Measurements from ENCODE around the gene GRIK4.

The GRIK4 gene

DNA sequence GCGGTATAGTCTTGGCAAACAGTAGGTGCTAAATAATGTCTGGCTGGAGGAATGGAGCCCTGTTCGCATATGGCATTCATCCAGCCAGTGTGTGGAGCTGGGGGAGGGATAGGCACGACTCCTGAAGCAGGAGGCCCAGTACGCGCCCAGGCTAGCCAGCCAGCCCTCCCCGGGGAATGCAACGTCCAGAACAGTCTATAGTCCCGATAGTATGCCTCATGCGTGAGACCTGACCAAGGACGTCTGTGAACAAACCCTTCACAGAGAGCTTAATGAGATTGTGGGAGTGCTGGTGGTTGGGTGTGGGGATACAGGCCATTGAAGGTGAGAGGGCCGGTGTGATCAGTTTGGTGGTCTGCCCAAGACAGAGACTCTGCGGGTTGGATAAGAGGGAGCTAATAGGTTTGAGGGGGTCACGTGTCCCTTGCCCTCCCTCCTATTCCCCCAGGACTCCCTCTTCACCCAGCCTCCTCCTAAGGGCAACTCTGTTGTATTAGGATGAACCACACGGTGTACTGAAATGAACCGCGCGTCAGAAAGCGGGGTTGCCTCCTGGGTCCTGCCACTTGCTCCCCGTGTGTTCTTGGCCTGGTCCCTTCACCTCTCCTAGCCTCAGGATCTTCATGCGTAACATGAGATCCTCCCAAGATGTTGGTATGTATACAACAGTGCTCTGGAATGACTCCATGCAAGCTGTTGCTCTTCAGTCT, 987 bp upstream of the GRIK4 start:
- DNase-seq (ENCODE audit: low read depth in 2 of 2) = no peak

DNA sequence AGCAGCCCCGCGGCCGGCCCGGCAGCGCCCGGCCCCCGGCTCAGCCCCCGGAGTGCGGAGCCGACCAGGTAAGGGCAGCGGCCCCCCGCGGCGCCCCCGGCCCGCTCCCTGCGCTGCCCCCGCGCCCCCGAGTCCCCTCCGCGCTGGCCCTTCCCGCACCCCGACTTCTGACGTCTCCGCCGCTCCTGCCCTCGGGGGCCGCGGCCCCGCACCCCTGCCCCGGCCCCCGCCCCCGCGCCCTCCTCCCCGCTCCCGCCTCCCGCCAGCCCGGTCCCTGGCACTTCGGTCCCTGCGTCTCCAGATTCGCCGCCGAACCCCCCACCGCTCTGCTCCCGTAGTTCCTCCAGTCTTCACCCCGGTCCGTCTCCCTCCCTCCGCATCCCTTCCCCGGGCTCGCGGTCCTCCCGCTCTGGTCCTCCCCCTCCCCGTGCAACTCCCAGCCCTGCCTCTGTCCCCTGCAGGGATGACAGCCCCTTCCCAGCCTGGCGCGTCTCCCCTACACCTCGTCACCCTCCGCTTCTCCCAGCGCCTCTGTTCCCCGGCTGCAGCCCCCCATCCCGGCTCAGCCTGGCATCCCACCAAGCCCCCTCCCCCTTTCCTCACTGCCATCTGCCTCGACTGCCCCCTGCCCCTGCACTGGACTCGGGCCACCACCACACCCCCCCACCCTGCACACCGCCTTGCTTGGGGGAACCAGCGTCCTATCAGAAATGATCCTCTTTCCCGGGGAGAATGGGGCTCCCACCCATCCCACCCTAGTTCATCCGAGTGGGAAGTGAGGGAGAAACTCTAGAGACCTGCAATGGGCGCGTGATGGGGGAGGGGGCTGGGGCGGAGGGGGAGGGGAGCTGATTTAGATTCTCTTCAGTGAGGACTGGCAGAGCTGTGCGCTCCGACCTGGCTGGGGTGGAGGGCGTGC, 531 bp downstream of the GRIK4 start:
- no peak for DNase-seq (ENCODE audit: low read depth in 2 of 2)

DNA sequence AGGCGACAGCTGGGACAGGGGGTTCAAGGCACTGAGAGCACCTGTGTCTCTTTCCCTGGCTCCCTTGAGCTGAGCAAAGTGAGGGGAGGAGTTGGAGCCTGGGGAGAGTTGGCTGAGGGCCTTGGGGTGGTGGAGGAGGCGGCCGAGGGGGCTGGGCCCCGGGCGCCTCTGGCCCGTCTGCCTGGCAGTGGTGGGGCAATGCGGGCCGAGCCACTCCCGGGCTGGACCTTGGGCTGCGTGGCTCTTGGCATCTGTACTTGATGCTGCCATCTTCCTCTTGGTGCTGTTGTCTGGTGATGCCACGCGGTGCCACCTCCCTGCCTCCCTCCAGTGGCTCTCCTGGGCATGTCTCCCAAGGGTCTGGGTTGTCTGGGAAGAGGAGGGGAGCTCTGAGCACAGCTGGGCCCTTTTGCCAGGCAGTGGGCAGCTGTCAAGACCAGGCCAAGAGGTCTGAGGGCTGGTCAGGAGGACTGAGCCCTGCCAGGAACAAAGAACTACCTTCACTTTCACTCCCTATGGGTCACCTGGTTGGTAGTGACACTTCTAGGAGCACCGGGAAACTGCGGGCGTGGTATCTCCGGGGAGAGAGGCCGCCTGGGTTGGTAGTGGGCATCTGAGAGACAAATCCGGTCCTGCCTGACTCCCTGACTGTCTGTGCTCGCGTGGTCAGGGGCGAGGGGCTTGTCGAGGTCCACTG, 1.3 kb downstream of the GRIK4 start:
- no peak for DNase-seq (ENCODE audit: low read depth in 2 of 2)

DNA sequence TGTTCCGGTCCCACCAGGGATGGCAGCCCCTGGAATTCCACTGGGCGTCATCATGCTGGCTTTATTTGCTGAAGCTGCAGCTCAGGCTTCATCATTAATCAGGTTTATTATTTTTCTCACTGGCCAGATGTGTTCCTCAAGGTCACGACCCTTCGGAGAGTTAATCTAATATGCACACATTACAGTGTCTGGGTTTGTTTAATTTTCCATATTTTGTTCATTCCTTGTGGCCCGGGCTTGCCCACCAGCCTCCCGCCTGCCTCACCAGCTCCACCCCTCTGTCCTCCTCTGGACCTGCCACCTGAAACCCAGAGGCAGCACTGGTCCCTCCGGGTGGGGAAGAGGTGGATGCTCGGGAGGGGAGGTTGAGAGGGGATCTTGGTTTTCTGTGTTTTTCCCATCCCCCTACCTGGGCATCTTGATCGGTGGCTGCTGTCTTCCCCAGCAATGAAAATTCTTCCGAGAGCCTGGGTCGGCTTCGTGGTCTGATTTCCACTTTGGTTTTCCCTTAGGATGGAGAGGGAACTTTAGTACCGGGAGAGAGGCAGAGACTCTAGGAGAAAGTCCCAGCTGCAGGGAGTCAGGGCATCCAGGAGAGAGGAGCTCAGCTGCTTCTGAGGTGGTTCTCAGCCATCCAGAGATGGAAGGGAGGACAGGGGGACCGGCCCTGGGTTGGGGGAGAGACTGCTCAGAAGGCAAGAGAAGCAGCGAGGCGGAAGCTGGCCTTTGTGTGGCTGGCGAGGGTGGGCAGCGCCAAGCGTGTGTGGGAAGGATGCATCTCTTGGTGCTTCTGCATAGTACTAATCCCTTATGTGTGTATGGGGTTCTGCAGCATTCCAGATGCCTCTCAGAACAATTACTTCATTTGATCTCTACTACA, 2.1 kb downstream of the GRIK4 start:
- no peak for DNase-seq (ENCODE audit: low read depth in 2 of 2)

GRCh38 chr11:120514541-120515121, 3.1 kb downstream of the GRIK4 start:
- DNase-seq (ENCODE audit: low read depth in 2 of 2) = no peak

DNA sequence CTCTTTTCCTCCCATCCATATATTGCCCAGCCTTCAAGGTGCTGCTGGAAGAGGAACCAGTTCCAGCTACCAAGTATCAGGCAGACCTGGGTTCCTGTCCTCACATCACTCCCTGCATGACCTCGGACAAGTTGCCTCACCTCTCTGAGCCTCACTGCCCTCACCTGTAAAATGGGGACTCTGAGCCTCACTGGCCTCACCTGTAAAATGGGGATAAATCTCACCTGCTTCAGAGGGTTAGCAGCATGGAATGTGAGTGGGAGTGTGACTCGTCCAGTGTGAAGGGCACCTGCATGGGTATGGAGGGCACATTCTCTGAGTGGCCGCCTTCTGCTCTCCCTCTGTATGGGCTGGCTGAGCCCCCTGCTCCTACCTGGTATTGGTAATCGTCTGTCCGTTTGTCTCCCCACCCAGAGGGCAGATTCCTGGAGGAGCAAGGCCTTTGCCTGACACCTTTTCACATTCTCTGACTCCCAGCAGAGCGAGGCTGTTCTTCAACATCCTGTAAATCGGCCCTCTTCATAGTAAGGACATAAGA, 3.7 kb downstream of the GRIK4 start:
- no peak for DNase-seq (ENCODE audit: low read depth in 2 of 2)

- DNase-seq (ENCODE audit: low read depth in 2 of 2) = no peak
Observed at GRCh38 chr11:120516461-120517389, 5.2 kb downstream of the GRIK4 start.

DNA sequence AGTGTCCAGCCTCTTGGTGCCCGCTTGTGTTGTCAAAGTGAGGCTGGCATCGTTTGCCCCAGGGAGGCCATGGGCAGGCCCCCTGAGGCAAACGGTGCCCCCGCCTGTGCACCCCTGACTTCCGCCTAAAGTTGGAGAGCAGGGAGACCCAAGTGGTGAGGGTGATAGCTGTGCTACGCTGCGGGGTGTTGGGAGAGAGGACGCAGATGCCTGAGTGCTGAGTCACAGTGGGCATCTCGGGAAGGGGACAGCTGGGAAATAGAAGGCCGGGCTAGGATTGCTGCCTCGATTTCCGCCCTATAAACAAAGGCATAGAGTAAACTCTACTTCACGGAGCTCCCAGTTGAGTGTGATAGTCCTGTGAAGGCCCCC, 5.8 kb downstream of the GRIK4 start:
- DNase-seq (ENCODE audit: low read depth in 2 of 2) = no peak

GRCh38 chr11:120517801-120518291, 6.3 kb downstream of the GRIK4 start:
- DNase-seq (ENCODE audit: low read depth in 2 of 2) = no peak

- DNase-seq (ENCODE audit: low read depth in 2 of 2) = no peak
Observed at GRCh38 chr11:120518356-120518755, 6.8 kb downstream of the GRIK4 start.

- no peak for DNase-seq (ENCODE audit: low read depth in 2 of 2)
Observed at GRCh38 chr11:120519474-120519873, 7.9 kb downstream of the GRIK4 start.

DNA sequence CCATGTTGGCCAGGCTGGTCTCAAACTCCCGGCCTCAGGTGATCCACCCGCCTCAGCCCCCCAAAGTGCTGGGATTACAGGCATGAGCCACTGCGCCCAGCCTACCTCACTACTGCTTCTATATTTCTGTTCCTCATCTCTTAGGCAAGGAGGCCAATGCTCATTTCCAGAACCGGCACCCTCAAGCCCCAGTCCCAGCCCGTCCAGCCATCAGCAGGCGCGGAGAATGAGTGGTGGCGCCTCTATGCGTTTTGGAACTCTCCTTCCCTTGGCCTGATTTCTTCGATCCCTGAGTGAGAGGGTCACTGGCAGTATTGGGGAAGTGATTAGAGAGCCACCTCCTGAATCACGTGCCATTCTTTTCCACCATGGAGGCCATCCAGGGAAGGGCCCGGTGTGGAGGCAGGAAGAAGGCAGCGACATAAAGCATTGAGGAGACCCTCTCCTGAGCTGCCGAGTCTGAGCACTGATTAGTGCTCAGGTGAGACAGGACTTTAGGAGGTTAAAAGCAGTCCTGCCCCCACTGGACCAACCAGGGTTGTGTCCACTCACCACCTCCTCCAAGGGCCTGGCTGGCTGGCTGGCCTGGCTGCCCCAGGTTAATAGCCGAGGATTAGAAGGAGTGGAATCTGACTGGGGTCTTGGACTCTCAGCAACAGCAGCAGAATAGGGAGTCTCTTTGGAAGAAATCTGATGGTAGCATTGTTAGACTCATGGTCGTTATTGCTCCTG, 8.7 kb downstream of the GRIK4 start:
- no peak for DNase-seq (ENCODE audit: low read depth in 2 of 2)

- no peak for DNase-seq (ENCODE audit: low read depth in 2 of 2)
Observed at GRCh38 chr11:120521176-120521575, 9.6 kb downstream of the GRIK4 start.

DNA sequence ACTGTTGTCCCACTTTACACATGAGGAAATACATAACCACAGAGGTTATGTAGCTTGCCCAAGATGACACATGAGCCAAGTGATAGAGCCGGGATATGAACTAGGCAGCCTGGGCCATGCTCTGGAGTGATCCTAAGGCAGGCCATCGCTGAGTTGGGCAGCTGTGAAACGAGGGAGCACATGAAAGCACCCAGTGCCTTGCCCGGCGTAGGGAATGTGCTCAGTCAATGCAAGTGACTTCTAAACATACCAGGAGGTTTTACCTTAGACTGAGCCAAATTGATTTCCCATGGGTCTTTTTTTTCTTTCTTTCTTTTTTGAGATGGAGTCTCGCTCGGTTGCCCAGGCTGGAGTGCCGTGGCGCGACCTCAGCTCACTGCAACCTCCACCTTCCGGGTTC, 10.5 kb downstream of the GRIK4 start:
- no peak for DNase-seq (ENCODE audit: low read depth in 2 of 2)

- no peak for DNase-seq (ENCODE audit: low read depth in 2 of 2)
Observed at GRCh38 chr11:120522736-120523135, 11.2 kb downstream of the GRIK4 start.

GRCh38 chr11:120523196-120523595, 11.6 kb downstream of the GRIK4 start:
- DNase-seq (ENCODE audit: low read depth in 2 of 2) = no peak

- no peak for DNase-seq (ENCODE audit: low read depth in 2 of 2)
Observed at GRCh38 chr11:120524536-120525085, 13.1 kb downstream of the GRIK4 start.

Data from stimulated activated CD8-positive, alpha-beta memory T cell treated with anti-CD3 and anti-CD28 coated beads, Interleukin-15, amount 100 ng/mL, for 4 hours (primary cell).